Panc1 (cell line): ENCODE results near the gene ZNF684. TPM values are rescaled to one million over a fixed set of nuclear protein-coding genes. Genes with fewer than 3 reads are reported as not detected.
"Not testable (repeated sequence)": the region's sequence is repeated elsewhere in the genome, so short reads cannot be mapped to it uniquely, and the experiment has no call there.

Experiments used
- ATAC-seq: fragments of 200-7000 bp; cut with Tn5 transposase; 2 replicates; pipeline ENCODE4 v1.9.1; 2020; ENCODE audit warnings: mild to moderate bottlenecking, moderate library complexity
- BruUV-seq: library from RNA; stranded (reverse); fragments of 400-500 nt; replicated peaks from 2 replicates; lab custom pipeline; 2021; lab: Mats Ljungman, UMichigan
- CTCF ChIA-PET: fragments of 300-600 bp; sonication (Branson Sonifier 250); formaldehyde crosslinking; loops from one replicate; lab custom pipeline; 2022; ENCODE audit warnings: antibody characterized with exemption; lab: Charles Lee
- POLR2A ChIA-PET: fragments of 300-600 bp; sonication (Branson Sonifier 250); formaldehyde crosslinking; loops from one replicate; lab custom pipeline; 2022; ENCODE audit warnings: antibody characterized with exemption; lab: Charles Lee
- DNase-seq: peaks from one replicate; pipeline ENCODE4 v3.0.0-alpha.2; 2010; ENCODE audit warnings: low read depth, low spot score
- H3K27ac ChIP-seq: 2 replicates; pipeline ENCODE4 v1.5.1; 2011; ENCODE audit warnings: mild to moderate bottlenecking, low read length, inconsistent platforms
- H3K27me3 ChIP-seq: fragments of 200-500 bp; sonication (Bioruptor generic); 2 replicates; pipeline ENCODE4 v1.6.0; 2014; ENCODE audit warnings: low read length, inconsistent platforms; ENCODE audit not compliant: control insufficient read depth, insufficient read depth
- H3K36me3 ChIP-seq: fragments of 200-500 bp; sonication (Bioruptor generic); 2 replicates; pipeline ENCODE4 v1.5.1; 2014; ENCODE audit warnings: inconsistent platforms, mild to moderate bottlenecking, low read length, moderate library complexity; ENCODE audit not compliant: control insufficient read depth, insufficient read depth
- H3K4me1 ChIP-seq: 2 replicates; pipeline ENCODE4 v1.5.1; 2011; ENCODE audit warnings: inconsistent platforms, mild to moderate bottlenecking, low read length, moderate library complexity; ENCODE audit not compliant: control insufficient read depth, insufficient read depth
- H3K4me3 ChIP-seq, 2 experiments: 2 replicates each; pipeline ENCODE4 v1.5.1; 2011 to 2012; ENCODE audit warnings: low read depth in 2 of 2, low read length in 2 of 2, mild to moderate bottlenecking in 2 of 2, inconsistent platforms in 1 of 2, moderate library complexity in 1 of 2
- H3K9me3 ChIP-seq: fragments of 200-500 bp; sonication (Bioruptor generic); 2 replicates; pipeline ENCODE4 v1.5.1; 2014; ENCODE audit warnings: low read depth, mild to moderate bottlenecking, inconsistent platforms, low read length, moderate library complexity; ENCODE audit not compliant: control insufficient read depth, insufficient read depth
- POLR2AphosphoS5 ChIP-seq: IDR thresholded peaks from 2 replicates; pipeline ENCODE4 v1.6.1; 2012; ENCODE audit warnings: mild to moderate bottlenecking, low read depth, low read length, moderate library complexity
- SIN3A ChIP-seq: IDR thresholded peaks from 2 replicates; pipeline ENCODE4 v1.6.1; 2012; ENCODE audit warnings: low read depth, mild to moderate bottlenecking, low read length, moderate library complexity, borderline replicate concordance; ENCODE audit not compliant: insufficient read depth
- TCF7L2 ChIP-seq: IDR thresholded peaks from 2 replicates; pipeline ENCODE4 v1.6.1; 2011; ENCODE audit warnings: mild to moderate bottlenecking, low read depth, low read length, inconsistent platforms
- in situ Hi-C: cut with HindIII; loops from 2 replicates; pipeline ENCODE4 v1.10.0; 2016; ENCODE audit warnings: low sequenced_read_pairs, low pct_unique_long_range_greater_than_20kb
- intact Hi-C: fragments of 100-400 bp; cut with micrococcal nuclease; formaldehyde crosslinking; loops from one replicate; pipeline ENCODE4 v1.10.0; 2022; ENCODE audit not compliant: unreplicated experiment
- total RNA-seq: library from RNA; stranded (reverse); gene quantifications from one replicate; pipeline ENCODE4 v1.2.1, GENCODE V29; 2021; ENCODE audit not compliant: unreplicated experiment
- TF ChIP-seq, protein P1 (sequence below), 2 experiments: IDR thresholded peaks; 2 replicates each; pipeline ENCODE4 v1.6.1; 2011 to 2012; ENCODE audit warnings: low read depth in 2 of 2, control low read depth in 1 of 2, low read length in 1 of 2, mild to moderate bottlenecking in 1 of 2, moderate library complexity in 1 of 2; ENCODE audit not compliant: insufficient read depth in 1 of 2
- TF ChIP-seq, protein P2 (sequence below): fragments of 450-650 bp; IDR thresholded peaks from 2 replicates; pipeline ENCODE4 v1.5.1; 2017; ENCODE audit warnings: mild to moderate bottlenecking

The ZNF684 gene
- total RNA-seq, 1 experiment from 2014 or later, result 5.3 TPM

DNA sequence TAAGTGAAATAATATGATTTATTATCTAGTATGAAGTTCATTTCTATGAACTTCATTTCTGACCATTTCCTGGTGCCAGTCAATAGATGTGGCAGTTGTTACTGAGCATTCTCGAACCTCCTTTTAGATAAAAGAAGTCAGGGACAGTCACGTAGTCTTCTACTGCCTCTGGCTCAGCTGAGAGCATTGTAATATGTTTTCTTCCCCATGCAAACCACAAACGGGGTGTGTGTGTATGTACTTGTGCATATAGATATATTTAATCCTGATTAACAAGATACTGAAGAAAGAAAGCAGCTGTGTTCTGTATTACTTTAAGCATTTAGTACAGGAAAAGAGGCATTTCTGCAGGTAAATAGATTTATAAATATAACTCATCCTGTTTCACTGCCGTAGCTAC lies 21.6 kb downstream of the ZNF684 start:
- BruUV-seq, result no TSS peak
- in situ Hi-C loops, result no loop called here

DNA sequence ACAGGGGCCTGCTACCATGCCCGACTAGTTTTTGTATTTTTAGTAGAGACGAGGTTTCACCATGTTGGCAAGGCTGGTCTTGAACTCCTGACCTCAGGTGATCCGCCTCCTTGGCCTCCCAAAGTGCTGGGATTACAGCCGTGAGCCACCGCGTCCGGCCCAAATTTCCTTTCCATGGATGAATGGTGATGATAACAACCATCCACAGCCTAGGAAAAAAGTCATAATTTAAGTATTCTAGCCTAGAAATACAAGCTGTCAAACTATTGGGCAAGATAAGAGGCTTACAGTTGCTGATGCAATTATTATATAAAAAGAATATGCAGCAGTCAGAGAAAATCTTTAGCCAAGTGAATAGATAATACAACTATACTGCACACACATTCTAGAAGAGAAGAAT lies 23.4 kb downstream of the ZNF684 start:
- H3K4me3 ChIP-seq, in situ Hi-C loops, intact Hi-C loops, H3K4me1 ChIP-seq, H3K9me3 ChIP-seq, H3K27me3 ChIP-seq, ATAC-seq, CTCF ChIA-PET, BruUV-seq, H3K36me3 ChIP-seq, H3K27ac ChIP-seq, DNase-seq: not testable (repeated sequence)
- POLR2A ChIA-PET, result interaction anchor here (0.5 kb wide), 1 partner anchor 1392 kb away, joined by 5 read pairs; no protein-coding TSS in a partner anchor

More for the DNA sequence above, 21.6 kb downstream of the ZNF684 start:
- no peak for ATAC-seq
- POLR2A ChIA-PET, result no interaction called here
- no peaks in the 10 kb centered on the region for H3K4me1 ChIP-seq
- DNase-seq, result no peak
- H3K4me3 ChIP-seq, result no peak overlapping the region
- no peaks in the 10 kb centered on the region for H3K36me3 ChIP-seq
- no peak overlapping the region for H3K27ac ChIP-seq
- TF ChIP-seq, protein P1, sequence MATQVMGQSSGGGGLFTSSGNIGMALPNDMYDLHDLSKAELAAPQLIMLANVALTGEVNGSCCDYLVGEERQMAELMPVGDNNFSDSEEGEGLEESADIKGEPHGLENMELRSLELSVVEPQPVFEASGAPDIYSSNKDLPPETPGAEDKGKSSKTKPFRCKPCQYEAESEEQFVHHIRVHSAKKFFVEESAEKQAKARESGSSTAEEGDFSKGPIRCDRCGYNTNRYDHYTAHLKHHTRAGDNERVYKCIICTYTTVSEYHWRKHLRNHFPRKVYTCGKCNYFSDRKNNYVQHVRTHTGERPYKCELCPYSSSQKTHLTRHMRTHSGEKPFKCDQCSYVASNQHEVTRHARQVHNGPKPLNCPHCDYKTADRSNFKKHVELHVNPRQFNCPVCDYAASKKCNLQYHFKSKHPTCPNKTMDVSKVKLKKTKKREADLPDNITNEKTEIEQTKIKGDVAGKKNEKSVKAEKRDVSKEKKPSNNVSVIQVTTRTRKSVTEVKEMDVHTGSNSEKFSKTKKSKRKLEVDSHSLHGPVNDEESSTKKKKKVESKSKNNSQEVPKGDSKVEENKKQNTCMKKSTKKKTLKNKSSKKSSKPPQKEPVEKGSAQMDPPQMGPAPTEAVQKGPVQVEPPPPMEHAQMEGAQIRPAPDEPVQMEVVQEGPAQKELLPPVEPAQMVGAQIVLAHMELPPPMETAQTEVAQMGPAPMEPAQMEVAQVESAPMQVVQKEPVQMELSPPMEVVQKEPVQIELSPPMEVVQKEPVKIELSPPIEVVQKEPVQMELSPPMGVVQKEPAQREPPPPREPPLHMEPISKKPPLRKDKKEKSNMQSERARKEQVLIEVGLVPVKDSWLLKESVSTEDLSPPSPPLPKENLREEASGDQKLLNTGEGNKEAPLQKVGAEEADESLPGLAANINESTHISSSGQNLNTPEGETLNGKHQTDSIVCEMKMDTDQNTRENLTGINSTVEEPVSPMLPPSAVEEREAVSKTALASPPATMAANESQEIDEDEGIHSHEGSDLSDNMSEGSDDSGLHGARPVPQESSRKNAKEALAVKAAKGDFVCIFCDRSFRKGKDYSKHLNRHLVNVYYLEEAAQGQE (IDR thresholded peaks at IDR 0.05; ENCODE audit: insufficient read depth in 1 of 2, low read depth in 2 of 2, low read length in 1 of 2), result no peak
- TF ChIP-seq, protein P2, sequence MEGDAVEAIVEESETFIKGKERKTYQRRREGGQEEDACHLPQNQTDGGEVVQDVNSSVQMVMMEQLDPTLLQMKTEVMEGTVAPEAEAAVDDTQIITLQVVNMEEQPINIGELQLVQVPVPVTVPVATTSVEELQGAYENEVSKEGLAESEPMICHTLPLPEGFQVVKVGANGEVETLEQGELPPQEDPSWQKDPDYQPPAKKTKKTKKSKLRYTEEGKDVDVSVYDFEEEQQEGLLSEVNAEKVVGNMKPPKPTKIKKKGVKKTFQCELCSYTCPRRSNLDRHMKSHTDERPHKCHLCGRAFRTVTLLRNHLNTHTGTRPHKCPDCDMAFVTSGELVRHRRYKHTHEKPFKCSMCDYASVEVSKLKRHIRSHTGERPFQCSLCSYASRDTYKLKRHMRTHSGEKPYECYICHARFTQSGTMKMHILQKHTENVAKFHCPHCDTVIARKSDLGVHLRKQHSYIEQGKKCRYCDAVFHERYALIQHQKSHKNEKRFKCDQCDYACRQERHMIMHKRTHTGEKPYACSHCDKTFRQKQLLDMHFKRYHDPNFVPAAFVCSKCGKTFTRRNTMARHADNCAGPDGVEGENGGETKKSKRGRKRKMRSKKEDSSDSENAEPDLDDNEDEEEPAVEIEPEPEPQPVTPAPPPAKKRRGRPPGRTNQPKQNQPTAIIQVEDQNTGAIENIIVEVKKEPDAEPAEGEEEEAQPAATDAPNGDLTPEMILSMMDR, result no peak
- TF ChIP-seq SIN3A (no peak), POLR2AphosphoS5 (no peak), TCF7L2 (no peak)
- CTCF ChIA-PET, result no interaction called here
- no peaks in the 10 kb centered on the region for H3K27me3 ChIP-seq
- H3K9me3 ChIP-seq, result no peaks in the 10 kb centered on the region
- intact Hi-C loops, result no loop called here

DNA sequence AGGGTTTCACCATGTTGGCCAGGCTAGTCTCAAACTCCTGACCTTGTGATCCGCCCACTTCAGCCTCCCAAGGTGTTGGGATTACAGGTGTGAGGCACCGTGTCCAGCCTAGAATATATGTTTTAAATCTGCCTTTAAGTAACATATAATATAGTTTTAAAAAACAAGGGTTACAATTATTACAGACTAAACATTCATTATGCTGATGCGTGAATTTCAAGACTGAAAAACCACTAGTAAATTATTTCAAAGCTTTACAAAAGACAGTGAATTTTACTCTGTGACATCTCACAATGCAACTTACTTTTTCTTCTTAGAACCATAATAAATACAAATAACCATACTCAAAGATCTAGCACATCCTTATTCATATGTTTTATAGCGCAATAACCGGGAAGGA lies 24.7 kb downstream of the ZNF684 start:
- BruUV-seq, result no TSS peak
- ATAC-seq, result no peak
- Histone ChIP-seq H3K4me1 (no peaks in the 10 kb centered on the region), H3K9me3 (no peaks in the 10 kb centered on the region), H3K4me3 (no peak overlapping the region), H3K27ac (no peak overlapping the region), H3K27me3 (no peaks in the 10 kb centered on the region), H3K36me3 (no peaks in the 10 kb centered on the region)
- TF ChIP-seq, protein P1 (IDR thresholded peaks at IDR 0.05; ENCODE audit: insufficient read depth in 1 of 2, low read depth in 2 of 2, low read length in 1 of 2), result no peak
- TF ChIP-seq TCF7L2, result no peak
- no peak for TF ChIP-seq POLR2AphosphoS5
- TF ChIP-seq SIN3A, result no peak
- TF ChIP-seq, protein P2, result no peak
- intact Hi-C loops, result no loop called here
- CTCF ChIA-PET, result no interaction called here
- DNase-seq, result no peak
- in situ Hi-C loops, result no loop called here
- POLR2A ChIA-PET, result no interaction called here
